Vagina (tissue), 2 donors: Measurements from ENCODE around the gene MRI1. TPM values are rescaled to one million over a fixed set of nuclear protein-coding genes. Genes with fewer than 3 reads are reported as not detected.

ENCODE experiments used
- DNase-seq, 2 donors: peaks; one replicate each; pipeline ENCODE4 v3.0.0-alpha.2; 2017; ENCODE audit errors: extremely low spot score in 2 of 2
- H3K27ac ChIP-seq: fragments of 200-600 bp; sonication (generic); one replicate; pipeline ENCODE4 v1.5.1; 2019
- H3K27me3 ChIP-seq: fragments of 200-600 bp; sonication (generic); one replicate; pipeline ENCODE4 v1.5.1; 2019
- H3K36me3 ChIP-seq, 2 donors: fragments of 200-600 bp; sonication (generic); one replicate each; pipeline ENCODE4 v1.5.1; 2017 to 2019
- H3K4me1 ChIP-seq: fragments of 200-600 bp; sonication (generic); one replicate; pipeline ENCODE4 v1.5.1; 2019
- H3K4me3 ChIP-seq, 2 donors: fragments of 200-600 bp; sonication (generic); 1 replicate in 1 of 2; 2 replicates in 1 of 2; pipeline ENCODE4 v1.5.1; 2016 to 2019
- H3K9me3 ChIP-seq: fragments of 200-600 bp; sonication (generic); one replicate; pipeline ENCODE4 v1.5.1; 2019
- POLR2A ChIP-seq, 2 donors: fragments of 450-650 bp; IDR thresholded peaks; one replicate each; pipeline ENCODE4 v1.6.1; 2017; ENCODE audit warnings: antibody characterized with exemption in 2 of 2, mild to moderate bottlenecking in 2 of 2, moderate library complexity in 2 of 2
- POLR2AphosphoS5 ChIP-seq, 2 donors: sonication (generic); formaldehyde crosslinking; IDR thresholded peaks; one replicate each; pipeline ENCODE4 v1.9.0; 2017; ENCODE audit warnings: antibody characterized with exemption in 2 of 2, mild to moderate bottlenecking in 2 of 2, low read depth in 1 of 2; ENCODE audit not compliant: insufficient read depth in 1 of 2
- intact Hi-C: fragments of 100-400 bp; cut with DNase I; formaldehyde crosslinking; loops from one replicate; pipeline ENCODE4 v1.15.1; 2023
- total RNA-seq: library from RNA; depleted of rRNA; stranded (reverse); fragments of >200 nt; gene quantifications from one replicate; pipeline ENCODE4 v1.2.3, GENCODE V29; 2016
- TF ChIP-seq, protein P1 (sequence below), 3 experiments: fragments of 450-650 bp in 2 of 3; fragments of 200-600 bp in 1 of 3; sonication (generic) in 1 of 3; IDR thresholded peaks; one replicate each; pipeline ENCODE4 v1.5.1; 2017 to 2019; ENCODE audit warnings: antibody characterized with exemption in 3 of 3, mild to moderate bottlenecking in 2 of 3, moderate library complexity in 2 of 3

MRI1 gene
- 69.0 TPM for total RNA-seq

DNA sequence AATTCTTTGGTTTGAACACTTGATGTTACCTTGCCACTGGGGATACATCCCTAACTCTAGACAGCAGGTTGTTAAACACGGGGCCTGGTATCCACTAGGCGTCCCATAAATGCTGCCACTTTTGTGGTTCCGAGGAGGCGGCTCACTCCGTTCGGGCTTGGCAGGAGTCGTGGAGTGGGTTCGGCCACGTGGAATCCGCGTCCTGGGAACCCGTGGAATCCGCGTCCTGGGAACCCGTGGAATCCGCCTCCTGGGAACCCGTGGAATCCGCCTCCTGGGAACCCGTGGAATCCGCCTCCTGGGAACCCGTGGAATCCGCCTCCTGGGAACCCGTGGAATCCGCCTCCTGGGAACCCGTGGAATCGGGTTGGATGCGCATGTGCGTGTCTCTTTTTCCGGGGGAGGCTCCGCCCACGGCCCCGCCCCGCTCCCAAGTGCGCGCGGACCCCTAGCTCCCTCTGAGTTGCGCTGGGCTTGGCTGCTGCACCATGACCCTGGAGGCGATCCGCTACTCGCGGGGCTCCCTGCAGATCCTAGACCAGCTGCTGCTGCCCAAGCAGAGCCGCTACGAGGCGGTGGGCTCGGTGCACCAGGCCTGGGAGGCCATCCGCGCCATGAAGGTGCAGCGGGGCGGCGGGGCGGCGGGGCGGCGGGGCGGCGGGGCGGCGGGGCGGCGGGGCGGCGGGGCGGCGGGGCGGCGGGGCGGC, at the start of gene MRI1:
MRI1 (plus strand) TSS at position 422 of the 707 bp plus-strand sequence; CDS start at position 489, 67 bp downstream.
- H3K27ac ChIP-seq = peak within 1 kb of the TSS; percentile 73
- peak within 1 kb of the TSS; percentile 71 to 80 for H3K4me3 ChIP-seq
- peaks cover 30% of the 10 kb centered on the region for H3K4me1 ChIP-seq
- TF ChIP-seq POLR2A (IDR thresholded peaks at IDR 0.05) (peak in 1 of 2 donors; percentile 41), POLR2AphosphoS5 (IDR thresholded peaks at IDR 0.05; ENCODE audit: insufficient read depth in 1 of 2, low read depth in 1 of 2) (peak in 1 of 2 donors; percentile 74)
- TF ChIP-seq, protein P1, sequence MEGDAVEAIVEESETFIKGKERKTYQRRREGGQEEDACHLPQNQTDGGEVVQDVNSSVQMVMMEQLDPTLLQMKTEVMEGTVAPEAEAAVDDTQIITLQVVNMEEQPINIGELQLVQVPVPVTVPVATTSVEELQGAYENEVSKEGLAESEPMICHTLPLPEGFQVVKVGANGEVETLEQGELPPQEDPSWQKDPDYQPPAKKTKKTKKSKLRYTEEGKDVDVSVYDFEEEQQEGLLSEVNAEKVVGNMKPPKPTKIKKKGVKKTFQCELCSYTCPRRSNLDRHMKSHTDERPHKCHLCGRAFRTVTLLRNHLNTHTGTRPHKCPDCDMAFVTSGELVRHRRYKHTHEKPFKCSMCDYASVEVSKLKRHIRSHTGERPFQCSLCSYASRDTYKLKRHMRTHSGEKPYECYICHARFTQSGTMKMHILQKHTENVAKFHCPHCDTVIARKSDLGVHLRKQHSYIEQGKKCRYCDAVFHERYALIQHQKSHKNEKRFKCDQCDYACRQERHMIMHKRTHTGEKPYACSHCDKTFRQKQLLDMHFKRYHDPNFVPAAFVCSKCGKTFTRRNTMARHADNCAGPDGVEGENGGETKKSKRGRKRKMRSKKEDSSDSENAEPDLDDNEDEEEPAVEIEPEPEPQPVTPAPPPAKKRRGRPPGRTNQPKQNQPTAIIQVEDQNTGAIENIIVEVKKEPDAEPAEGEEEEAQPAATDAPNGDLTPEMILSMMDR (IDR thresholded peaks at IDR 0.05) = no peak
- H3K9me3 ChIP-seq = no peaks in the 10 kb centered on the region
- DNase-seq = no peak
- intact Hi-C loops = no loop called here
- no peaks in the 10 kb centered on the region for H3K27me3 ChIP-seq
- peaks cover 0 to 49% of the 10 kb centered on the region in 2 donors for H3K36me3 ChIP-seq

DNA sequence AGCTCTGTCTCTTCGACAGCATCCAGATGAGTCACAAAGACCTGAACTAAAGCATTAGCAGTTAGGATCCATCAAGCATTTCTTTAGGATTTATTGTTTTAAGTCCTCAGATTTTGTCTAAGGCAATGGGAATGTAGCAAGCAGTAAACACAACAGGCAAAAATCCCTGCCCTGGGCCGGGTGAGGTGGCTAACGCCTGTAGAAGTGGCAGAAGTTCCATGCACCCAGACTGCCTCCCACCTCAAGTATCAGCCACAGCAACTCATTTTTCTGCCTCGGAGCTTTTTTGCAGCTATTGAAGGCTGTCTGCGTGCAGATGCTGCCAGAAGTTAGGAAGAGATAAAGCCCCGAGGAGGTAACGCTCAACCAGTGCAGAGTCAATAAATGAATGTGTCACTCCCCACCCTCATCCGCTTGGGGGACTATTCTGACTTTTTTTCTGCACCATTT, 47.1 kb upstream of the MRI1 start:
- no peak overlapping the region for H3K27ac ChIP-seq
- no peak overlapping the region for H3K4me3 ChIP-seq
- no peaks in the 10 kb centered on the region for H3K27me3 ChIP-seq
- no peaks in the 10 kb centered on the region for H3K36me3 ChIP-seq
- H3K9me3 ChIP-seq = no peaks in the 10 kb centered on the region
- H3K4me1 ChIP-seq = no peaks in the 10 kb centered on the region
- TF ChIP-seq, protein P1 (IDR thresholded peaks at IDR 0.05) = no peak
- TF ChIP-seq POLR2AphosphoS5 (IDR thresholded peaks at IDR 0.05; ENCODE audit: insufficient read depth in 1 of 2, low read depth in 1 of 2) (no peak), POLR2A (IDR thresholded peaks at IDR 0.05) (no peak)
- no peak for DNase-seq
- intact Hi-C loops = loop anchor here (10.0 kb wide), 1 partner anchor 122 kb away; no protein-coding TSS in a partner anchor

DNA sequence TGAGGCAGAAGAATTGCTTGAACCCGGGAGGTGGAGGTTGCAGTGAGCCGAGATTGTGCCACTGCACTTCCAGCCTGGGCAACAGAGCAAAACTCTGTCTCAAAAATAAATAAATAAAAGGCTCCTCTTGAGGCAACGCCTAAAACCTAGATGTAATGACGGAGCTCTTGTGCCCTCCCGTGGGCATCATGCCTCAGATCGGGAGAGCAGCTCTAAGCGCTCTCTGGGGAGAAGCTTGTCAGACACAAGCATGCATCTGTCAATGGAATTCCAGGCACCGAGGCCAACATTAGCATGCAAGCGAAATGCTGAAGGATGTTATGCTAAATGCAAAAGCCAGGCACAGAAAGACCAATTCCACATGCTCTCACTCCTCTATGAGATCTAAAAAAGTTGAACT, 45.6 kb upstream of the MRI1 start:
- intact Hi-C loops = loop anchor here (10.0 kb wide), 1 partner anchor 124 kb away; no protein-coding TSS in a partner anchor
- H3K36me3 ChIP-seq = no peaks in the 10 kb centered on the region
- no peaks in the 10 kb centered on the region for H3K27me3 ChIP-seq
- H3K4me1 ChIP-seq = no peaks in the 10 kb centered on the region
- TF ChIP-seq, protein P1 (IDR thresholded peaks at IDR 0.05) = no peak
- TF ChIP-seq POLR2A (IDR thresholded peaks at IDR 0.05) (no peak), POLR2AphosphoS5 (IDR thresholded peaks at IDR 0.05; ENCODE audit: insufficient read depth in 1 of 2, low read depth in 1 of 2) (no peak)
- DNase-seq = no peak
- H3K9me3 ChIP-seq = no peaks in the 10 kb centered on the region
- H3K4me3 ChIP-seq = no peak overlapping the region
- no peak overlapping the region for H3K27ac ChIP-seq

DNA sequence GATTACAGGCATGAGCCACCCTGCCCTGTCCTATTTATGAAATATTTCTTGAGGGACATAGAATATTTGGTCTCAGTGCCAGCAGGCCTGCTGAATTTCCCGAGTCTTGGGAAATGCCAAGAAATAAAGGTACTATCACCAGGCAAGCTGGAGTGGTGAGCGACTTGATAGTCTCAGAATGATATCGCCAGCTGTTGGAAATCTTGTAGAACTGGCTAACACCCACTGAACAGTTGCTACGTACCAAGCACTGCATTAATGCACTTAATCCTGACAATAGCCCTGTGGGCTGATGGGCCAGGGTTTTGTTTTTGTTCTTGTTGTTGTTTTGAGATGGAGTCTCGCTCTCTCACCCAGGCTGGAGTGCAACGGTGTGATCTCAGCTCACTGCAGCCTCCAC, 42.2 kb upstream of the MRI1 start:
- no peak overlapping the region for H3K4me3 ChIP-seq
- no peak for DNase-seq

More for the DNA sequence above, 42.2 kb upstream of the MRI1 start:
- intact Hi-C loops = no loop called here
- H3K27ac ChIP-seq = no peak overlapping the region
- no peaks in the 10 kb centered on the region for H3K27me3 ChIP-seq
- no peaks in the 10 kb centered on the region for H3K9me3 ChIP-seq
- H3K36me3 ChIP-seq = no peaks in the 10 kb centered on the region
- no peaks in the 10 kb centered on the region for H3K4me1 ChIP-seq
- TF ChIP-seq, protein P1 (IDR thresholded peaks at IDR 0.05) = no peak
- TF ChIP-seq POLR2A (IDR thresholded peaks at IDR 0.05) (no peak), POLR2AphosphoS5 (IDR thresholded peaks at IDR 0.05; ENCODE audit: insufficient read depth in 1 of 2, low read depth in 1 of 2) (no peak)
